Left cardiac atrium (tissue), 4 donors: ENCODE results near the gene KPNA6. TPM values are rescaled to one million over a fixed set of nuclear protein-coding genes. Genes with fewer than 3 reads are reported as not detected.
"Not testable (repeated sequence)": the region's sequence is repeated elsewhere in the genome, so short reads cannot be mapped to it uniquely, and the experiment has no call there.

Experiments
- ATAC-seq, 2 donors: fragments of 200-7000 bp; cut with Tn5 transposase; one replicate each; pipeline ENCODE4 v1.9.1; 2020; ENCODE audit warnings: mild to moderate bottlenecking in 2 of 2, moderate library complexity in 2 of 2
- DNase-seq: peaks from one replicate; pipeline ENCODE4 v3.0.0-alpha.2; 2020
- intact Hi-C, 2 donors: fragments of 100-400 bp; cut with DNase I; formaldehyde crosslinking; loops; one replicate each; pipeline versions ENCODE4 v1.14.1 to v1.15.1; 2022 to 2023
- long read RNA-seq: library from polyadenylated mRNA; unstranded; transcript quantifications from one replicate; pipeline ENCODE4 v2.0.0, GENCODE V29; 2021
- total RNA-seq, 2 donors: library from RNA; stranded (reverse); fragmentation: NEBNext Ultra II Directional; extraction: Animal tissue kit (Norgen Biotek cat#: 25700); gene quantifications; one replicate each; pipeline ENCODE4 v1.2.1, GENCODE V29; 2021
- donor health status: DM: no; HTN: yes; CAD: no.
- donor health status: DM: no; HTN: yes; CAD: no; lungs with severe emphysema.
- donor health status: DM: yes; HTN: yes; CAD: no.
- donor health status: Dilated cardiomyopathy.

The KPNA6 gene
- total RNA-seq: 10 to 100 TPM; 59.3 to 73.3 TPM
- long read RNA-seq, full-length matches to known transcripts: 16 of 21 reads
- long read RNA-seq, partial matches to known transcripts: 4 of 21 reads
- long read RNA-seq, other reads (novel, unspliced or antisense): 1 of 21 reads

GRCh38 chr1:32107742-32108661 lies at the start of gene KPNA6:
KPNA6 (plus strand) TSS chr1:32108056; CDS start chr1:32108131, 75 bp downstream.
- DNase-seq (peak; percentile 91), ATAC-seq (peak; percentile 93)
- intact Hi-C loops: no loop called here

GRCh38 chr1:32060914-32061313 lies 46.9 kb upstream of the KPNA6 start:
- no peak for DNase-seq
- ATAC-seq: no peak
- intact Hi-C loops: loop anchor here in 1 of 2 donors (10.0 kb wide), 1 partner anchor 86 kb away; no protein-coding TSS in a partner anchor

DNA sequence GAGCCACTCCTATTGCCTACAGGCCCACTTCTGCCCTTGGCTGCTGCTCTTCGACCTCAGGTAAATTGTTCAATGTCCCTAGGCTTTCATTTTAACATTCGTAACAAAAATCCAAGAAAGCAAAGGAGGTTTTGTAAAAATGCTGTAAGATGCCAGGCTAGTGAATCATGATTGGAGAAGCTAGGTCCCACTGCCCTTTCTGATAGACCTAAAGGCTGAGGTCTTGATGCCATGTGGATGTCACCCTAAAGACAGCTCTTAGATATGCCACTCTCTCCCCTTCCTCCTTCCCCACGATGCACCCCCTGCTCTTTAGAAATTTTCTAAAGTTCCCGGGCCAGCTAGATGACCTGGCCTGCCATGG lies 45.0 kb upstream of the KPNA6 start:
- intact Hi-C loops: loop anchor here in 1 of 2 donors (10.0 kb wide), 1 partner anchor 88 kb away; no protein-coding TSS in a partner anchor
- no peak for ATAC-seq
- no peak for DNase-seq

GRCh38 chr1:32063261-32063681 lies 44.6 kb upstream of the KPNA6 start:
- peak; percentile 44 to 48 for ATAC-seq
- DNase-seq: no peak
- intact Hi-C loops: loop anchor here in 1 of 2 donors (10.0 kb wide), 1 partner anchor 88 kb away; no protein-coding TSS in a partner anchor

- intact Hi-C loops: loop anchor here in 1 of 2 donors (10.0 kb wide), 1 partner anchor 91 kb away; no protein-coding TSS in a partner anchor
- DNase-seq, ATAC-seq: not testable (repeated sequence)
These were observed 42.0 kb upstream of the KPNA6 start for GRCh38 chr1:32065613-32066488.

GRCh38 chr1:32066489-32066873 lies 41.4 kb upstream of the KPNA6 start:
- intact Hi-C loops: loop anchor here in 1 of 2 donors (10.0 kb wide), 1 partner anchor 92 kb away; no protein-coding TSS in a partner anchor
- DNase-seq (peak; percentile 83), ATAC-seq (peak; percentile 65 to 72)

GRCh38 chr1:32068957-32069588 lies 38.8 kb upstream of the KPNA6 start:
- DNase-seq (no peak), ATAC-seq (no peak)
- intact Hi-C loops: loop anchor here in 1 of 2 donors (10.0 kb wide), 1 partner anchor 94 kb away; no protein-coding TSS in a partner anchor

- no peak for ATAC-seq
- DNase-seq: no peak
- intact Hi-C loops: no loop called here
These were observed 35.9 kb upstream of the KPNA6 start for GRCh38 chr1:32071758-32072621.

GRCh38 chr1:32072622-32073298 lies 35.1 kb upstream of the KPNA6 start, which contains the start of gene TMEM39B:
TMEM39B (plus strand) TSS chr1:32072939; CDS start chr1:32073048, 109 bp downstream.
- ATAC-seq (peak; percentile 96), DNase-seq (peak; percentile 97)
- intact Hi-C loops: no loop called here

GRCh38 chr1:32073299-32074229 lies 34.3 kb upstream of the KPNA6 start:
- ATAC-seq (peak; percentile 47 to 53), DNase-seq (no peak)
- intact Hi-C loops: no loop called here

- DNase-seq (no peak), ATAC-seq (no peak)
- intact Hi-C loops: no loop called here
These were observed 33.0 kb upstream of the KPNA6 start for GRCh38 chr1:32074841-32075240.

GRCh38 chr1:32077451-32077850 lies 30.4 kb upstream of the KPNA6 start:
- intact Hi-C loops: no loop called here

GRCh38 chr1:32082022-32082421 lies 25.8 kb upstream of the KPNA6 start:
- DNase-seq (no peak), ATAC-seq (no peak)
- intact Hi-C loops: no loop called here

More at GRCh38 chr1:32077451-32077850, 30.4 kb upstream of the KPNA6 start:
- ATAC-seq (no peak), DNase-seq (no peak)

DNA sequence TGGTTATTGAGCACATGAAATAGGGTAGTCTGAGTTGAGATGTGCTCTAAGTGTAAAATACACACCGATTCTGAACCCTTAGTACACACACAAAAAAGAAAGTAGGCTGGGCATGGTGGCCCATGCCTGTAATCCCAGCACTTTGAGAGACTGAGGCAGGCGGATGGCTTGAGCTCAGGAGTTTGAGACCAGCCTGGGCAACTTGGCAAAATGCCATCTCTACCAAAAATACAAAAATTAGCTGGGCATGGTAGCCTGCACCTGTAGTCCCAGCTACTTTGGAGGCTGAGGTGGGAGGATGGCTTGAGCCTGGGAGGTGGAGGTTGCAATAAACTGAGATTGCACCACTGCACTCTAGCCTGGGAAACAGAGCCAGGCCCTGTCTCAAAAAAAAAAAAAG lies 21.5 kb upstream of the KPNA6 start:
- DNase-seq, ATAC-seq, intact Hi-C loops: not testable (repeated sequence)

DNA sequence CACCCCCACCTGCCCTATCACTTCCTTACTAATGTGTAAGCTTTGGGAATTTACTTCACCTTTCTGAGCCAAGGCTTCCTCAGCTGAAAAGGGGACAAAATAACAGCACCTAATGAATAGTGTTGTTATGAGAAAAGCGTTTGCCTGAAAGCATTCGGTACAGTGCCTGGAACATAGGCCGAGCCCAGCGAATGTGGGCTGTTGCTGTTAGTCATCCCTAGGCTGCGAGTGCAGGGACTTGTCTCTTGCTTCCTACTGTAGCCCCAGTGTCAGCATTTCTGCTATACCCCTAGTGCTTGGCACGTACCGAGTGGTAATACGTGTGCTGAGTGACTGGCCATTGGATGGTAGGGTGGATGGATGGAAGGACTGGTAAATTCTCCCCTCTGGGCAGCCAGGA lies 16.7 kb upstream of the KPNA6 start:
- ATAC-seq (no peak), DNase-seq (no peak)
- intact Hi-C loops: no loop called here

DNA sequence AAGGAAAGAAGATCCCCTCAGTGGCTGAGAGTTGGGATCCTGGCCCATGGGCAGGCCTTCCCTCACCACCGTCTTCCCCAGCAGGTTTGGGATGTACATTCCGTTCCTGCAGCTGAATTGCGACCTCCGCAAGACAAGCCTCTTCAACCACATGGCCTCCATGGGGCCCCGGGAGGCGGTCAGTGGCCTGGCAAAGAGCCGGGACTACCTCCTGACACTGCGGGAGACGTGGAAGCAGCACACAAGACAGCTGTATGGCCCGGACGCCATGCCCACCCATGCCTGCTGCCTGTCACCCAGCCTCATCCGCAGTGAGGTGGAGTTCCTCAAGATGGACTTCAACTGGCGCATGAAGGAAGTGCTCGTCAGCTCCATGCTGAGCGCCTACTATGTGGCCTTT lies 16.3 kb upstream of the KPNA6 start:
- no peak for ATAC-seq
- intact Hi-C loops: no loop called here
- DNase-seq: no peak
